GM19043 (cell line): ENCODE measurements around the gene CFAP74.

Experiments
- ATAC-seq: cut with Tn5 transposase; IDR thresholded peaks from one replicate; pipeline ENCODE4 v1.9.1; 2021; ENCODE audit warnings: low read depth; ENCODE audit not compliant: unreplicated experiment

The CFAP74 gene

GRCh38 chr1:2042830-2043773, 39.5 kb upstream of the CFAP74 start:
- no peak for ATAC-seq

- ATAC-seq: no peak
Measured at GRCh38 chr1:2041887-2042286, 38.3 kb upstream of the CFAP74 start.

- no peak for ATAC-seq
Measured at GRCh38 chr1:2041305-2041704, 37.7 kb upstream of the CFAP74 start.

- ATAC-seq: no peak
Measured at GRCh38 chr1:2039251-2039650, 35.7 kb upstream of the CFAP74 start.

- ATAC-seq: no peak
Measured at GRCh38 chr1:2038229-2038628, 34.6 kb upstream of the CFAP74 start.

- ATAC-seq: no peak
Measured at GRCh38 chr1:2037314-2037979, 33.9 kb upstream of the CFAP74 start.

- no peak for ATAC-seq
Measured at GRCh38 chr1:2036287-2036686, 32.7 kb upstream of the CFAP74 start.

GRCh38 chr1:2033165-2033564, 29.6 kb upstream of the CFAP74 start:
- no peak for ATAC-seq

GRCh38 chr1:2032737-2033136, 29.2 kb upstream of the CFAP74 start:
- ATAC-seq: no peak

GRCh38 chr1:2031546-2032540, 28.3 kb upstream of the CFAP74 start:
- ATAC-seq: no peak

- no peak for ATAC-seq
Measured at GRCh38 chr1:2030076-2030871, 26.7 kb upstream of the CFAP74 start.

- ATAC-seq: no peak
Measured at GRCh38 chr1:2029561-2029960, 26.0 kb upstream of the CFAP74 start.

GRCh38 chr1:2028870-2029560, 25.4 kb upstream of the CFAP74 start:
- no peak for ATAC-seq

- ATAC-seq: no peak
Measured at GRCh38 chr1:2027961-2028583, 24.5 kb upstream of the CFAP74 start.

GRCh38 chr1:2025491-2025981, 21.9 kb upstream of the CFAP74 start:
- no peak for ATAC-seq

GRCh38 chr1:2024887-2025286, 21.3 kb upstream of the CFAP74 start:
- ATAC-seq: no peak

GRCh38 chr1:2024451-2024850, 20.9 kb upstream of the CFAP74 start:
- ATAC-seq: no peak

GRCh38 chr1:2023187-2023586, 19.6 kb upstream of the CFAP74 start:
- no peak for ATAC-seq
